NCI-H146 treated with DMSO at 0.1 percent for 48 hours (cell line): ENCODE results near the gene ATXN1L.
A peak's percentile ranks its signal among the peaks of the same experiment; 100 is the strongest.
"Not testable (repeated sequence)": the region's sequence is repeated elsewhere in the genome, so short reads cannot be mapped to it uniquely, and the experiment has no call there.

Experiments used
- DNase-seq: peaks from one replicate; lab custom pipeline; 2025; ENCODE audit not compliant: unreplicated experiment; lab: John Stamatoyannopoulos, UW

Gene ATXN1L

GRCh38 chr16:71851746-71852145 lies 6.0 kb downstream of the ATXN1L start:
- DNase-seq, result no peak

- no peak for DNase-seq
These were observed 6.4 kb downstream of the ATXN1L start for GRCh38 chr16:71852158-71852557.

GRCh38 chr16:71852561-71852960 lies 6.8 kb downstream of the ATXN1L start:
- DNase-seq, result no peak

DNA sequence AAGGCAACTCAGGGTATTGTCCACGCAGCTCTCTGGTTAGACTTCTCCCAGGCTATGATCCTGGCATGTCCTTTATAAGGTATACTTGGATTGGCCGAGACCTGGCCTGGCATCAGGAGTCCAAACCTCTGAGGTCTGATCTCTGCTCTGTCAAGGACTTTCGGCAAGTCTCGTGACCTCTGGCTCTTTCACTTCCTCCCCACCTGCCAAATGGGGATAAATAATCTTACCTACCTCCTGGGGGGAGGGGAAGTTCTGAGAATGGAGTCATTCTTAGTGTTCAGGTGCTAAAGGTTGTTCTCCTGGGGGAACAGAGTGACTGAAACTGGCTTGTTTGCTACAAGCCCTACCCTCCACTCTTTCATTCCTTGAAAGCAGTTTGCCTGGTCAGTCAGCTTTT lies 7.6 kb downstream of the ATXN1L start:
- DNase-seq, result no peak

DNA sequence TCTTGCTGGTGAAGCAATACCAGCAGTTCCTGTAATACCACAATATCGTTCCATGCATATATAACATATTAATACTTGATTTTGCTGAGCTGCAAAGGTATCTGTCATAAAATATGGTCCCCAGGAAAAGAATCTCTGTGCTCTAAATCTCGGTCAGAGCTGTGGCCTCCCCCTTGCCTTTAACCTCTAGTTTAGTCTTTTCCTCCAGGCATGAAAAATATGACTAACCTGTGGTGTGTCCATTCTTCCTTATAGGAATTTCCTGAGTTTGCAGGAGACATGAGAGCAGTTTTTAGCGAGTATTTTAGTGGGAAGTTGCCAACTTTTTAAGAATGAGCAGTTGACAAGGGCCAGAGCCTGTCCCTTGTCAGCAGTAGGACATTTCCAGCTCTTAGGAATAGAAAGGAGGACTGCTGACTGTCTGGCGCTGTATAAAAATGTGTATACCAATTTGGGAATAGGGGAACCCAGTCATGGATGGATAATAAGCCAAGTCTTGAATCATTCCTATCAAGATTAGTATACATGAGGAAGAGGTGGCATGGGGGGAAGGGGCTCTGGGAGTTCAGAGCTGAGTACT lies 8.7 kb downstream of the ATXN1L start:
- DNase-seq, result no peak

- no peak for DNase-seq
These were observed 10.3 kb downstream of the ATXN1L start for GRCh38 chr16:71855937-71856662.

GRCh38 chr16:71859762-71860521 lies 14.2 kb downstream of the ATXN1L start:
- no peak for DNase-seq

GRCh38 chr16:71863995-71864394 lies 18.2 kb downstream of the ATXN1L start:
- DNase-seq, result no peak

GRCh38 chr16:71865173-71865863 lies 19.5 kb downstream of the ATXN1L start:
- DNase-seq, result no peak

- not testable (repeated sequence) for DNase-seq
These were observed 21.4 kb downstream of the ATXN1L start for GRCh38 chr16:71867175-71867574.

DNA sequence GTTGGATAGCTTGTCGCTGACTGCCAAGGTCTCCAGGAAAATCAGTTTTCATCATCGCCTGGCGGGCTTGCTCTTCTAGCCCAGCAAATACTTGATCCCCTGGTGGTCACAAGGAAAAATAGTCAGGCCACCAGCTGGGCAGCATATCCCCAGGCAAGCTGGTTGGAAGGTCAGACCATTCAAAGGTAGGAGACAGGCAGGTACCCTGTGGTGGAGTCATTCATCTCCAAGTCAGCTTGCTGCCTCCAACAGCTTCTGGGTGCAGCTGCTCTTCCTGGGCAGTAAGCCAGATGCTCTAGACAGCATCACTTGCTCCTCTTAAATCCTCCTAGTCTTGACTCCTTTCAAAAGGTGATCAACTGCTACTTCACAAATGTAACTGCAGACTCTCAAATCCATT lies 22.2 kb downstream of the ATXN1L start:
- peak; percentile 86 for DNase-seq

DNA sequence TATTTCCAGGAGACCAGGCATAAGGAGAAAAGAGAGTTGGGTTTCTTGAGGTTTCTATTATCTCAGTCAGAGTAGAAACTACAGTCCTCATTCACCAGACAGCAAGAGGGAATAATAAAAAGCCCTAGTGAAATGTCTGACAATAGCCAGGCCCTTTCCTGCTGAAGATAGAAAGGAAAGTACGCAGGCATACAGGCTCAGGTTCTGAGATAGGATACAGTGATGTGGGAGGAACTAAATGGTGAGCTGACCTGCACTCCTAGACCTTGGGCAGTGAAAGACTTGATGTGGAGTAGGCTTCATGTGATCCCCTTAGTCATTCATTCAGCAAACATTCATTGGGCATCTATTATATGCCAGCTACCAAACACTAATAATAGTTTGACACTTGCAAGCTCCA lies 23.3 kb downstream of the ATXN1L start:
- no peak for DNase-seq

DNA sequence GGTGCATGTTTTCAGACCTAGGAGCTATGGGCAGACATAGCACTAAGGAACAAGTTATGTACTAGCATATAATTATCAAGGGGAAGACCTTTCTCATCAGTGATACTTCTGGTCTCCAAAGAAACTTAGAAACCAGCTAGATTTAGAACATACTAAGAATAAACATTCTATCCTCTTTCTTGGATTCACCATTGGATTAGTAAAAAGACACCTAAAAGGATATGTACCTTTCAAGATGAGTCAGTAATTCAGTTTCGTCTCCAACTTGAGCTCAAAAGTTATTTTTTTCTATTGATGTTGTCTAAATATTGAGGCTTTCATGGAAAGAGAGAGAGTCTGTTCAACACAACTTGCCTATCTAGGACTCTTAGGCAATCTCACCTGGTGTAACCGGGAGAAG lies 25.0 kb downstream of the ATXN1L start:
- no peak for DNase-seq

DNA sequence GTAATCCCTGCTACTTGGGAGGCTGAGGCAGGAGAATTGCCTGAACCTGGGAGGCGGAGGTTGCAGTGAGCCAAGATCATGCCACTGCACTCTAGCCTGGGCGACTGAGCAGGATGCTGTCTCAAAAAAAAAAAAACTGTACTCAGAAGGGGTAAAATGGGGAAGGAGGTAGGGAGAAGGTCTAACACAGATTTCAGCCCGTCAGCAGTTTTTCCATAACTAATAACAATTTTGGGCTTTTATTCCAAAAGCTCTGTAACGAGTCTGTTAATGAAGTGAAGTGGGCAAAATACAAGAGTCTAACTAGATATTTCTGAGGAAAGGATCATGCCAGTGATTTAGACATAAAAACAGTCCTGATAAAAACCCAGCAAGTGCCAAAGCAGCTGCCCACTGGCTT lies 27.4 kb downstream of the ATXN1L start:
- DNase-seq, result no peak

DNA sequence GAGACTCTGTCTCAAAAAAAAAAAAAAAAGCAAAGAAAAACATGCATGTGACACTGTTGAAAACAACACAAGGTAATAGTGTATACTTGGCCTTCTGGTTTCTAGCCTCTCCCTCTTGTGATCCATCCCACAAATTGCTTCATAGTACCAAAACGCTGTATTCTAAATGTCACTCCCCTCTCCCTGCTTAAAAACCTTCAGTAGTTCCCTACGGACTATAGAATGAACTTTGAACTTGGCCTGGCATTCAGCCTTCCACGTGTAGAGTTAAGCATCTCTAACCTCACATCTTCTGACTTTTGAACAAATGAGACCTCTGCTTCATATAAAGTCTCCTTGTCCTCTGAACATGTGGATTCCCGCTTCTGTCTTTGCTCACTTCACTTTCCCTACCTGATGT lies 33.1 kb downstream of the ATXN1L start:
- no peak for DNase-seq

GRCh38 chr16:71880176-71880575 lies 34.4 kb downstream of the ATXN1L start:
- no peak for DNase-seq

- peak; percentile 28 for DNase-seq
These were observed 36.9 kb downstream of the ATXN1L start for GRCh38 chr16:71882505-71883167.

DNA sequence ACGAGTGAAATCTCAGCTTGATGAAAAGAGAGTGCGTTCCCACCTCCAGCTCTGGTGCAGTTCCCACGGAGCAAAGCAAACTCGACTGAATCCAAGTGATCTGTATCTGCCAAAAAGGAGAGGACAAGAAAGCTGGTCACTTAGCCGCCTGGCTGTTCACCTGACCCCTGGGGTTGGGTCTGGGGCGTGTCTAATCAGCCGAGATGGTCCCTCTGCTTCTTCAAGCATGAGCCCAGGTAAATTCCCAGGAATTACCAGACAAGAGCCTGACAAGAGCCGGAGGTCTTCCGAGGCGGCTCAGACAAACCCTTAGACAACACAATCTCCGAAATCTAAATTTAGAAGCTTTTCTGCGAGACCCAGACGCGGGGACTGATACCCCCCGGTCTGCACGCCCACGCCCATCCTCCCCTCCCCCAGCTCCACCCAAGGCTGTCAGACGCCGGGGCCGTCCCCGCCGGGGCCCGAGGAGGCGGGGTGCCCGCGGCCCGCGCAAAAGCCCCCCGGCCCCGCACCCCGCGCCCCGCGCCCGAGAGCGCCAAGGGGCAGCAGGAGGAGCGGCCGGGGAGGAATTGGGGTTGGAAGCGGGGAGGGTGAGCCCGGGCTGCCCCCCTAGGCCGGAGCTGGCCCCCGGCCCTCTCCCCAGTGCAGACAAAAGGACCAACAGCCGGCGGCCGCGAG lies 37.5 kb downstream of the ATXN1L start:
- peak; percentile 15 for DNase-seq

DNA sequence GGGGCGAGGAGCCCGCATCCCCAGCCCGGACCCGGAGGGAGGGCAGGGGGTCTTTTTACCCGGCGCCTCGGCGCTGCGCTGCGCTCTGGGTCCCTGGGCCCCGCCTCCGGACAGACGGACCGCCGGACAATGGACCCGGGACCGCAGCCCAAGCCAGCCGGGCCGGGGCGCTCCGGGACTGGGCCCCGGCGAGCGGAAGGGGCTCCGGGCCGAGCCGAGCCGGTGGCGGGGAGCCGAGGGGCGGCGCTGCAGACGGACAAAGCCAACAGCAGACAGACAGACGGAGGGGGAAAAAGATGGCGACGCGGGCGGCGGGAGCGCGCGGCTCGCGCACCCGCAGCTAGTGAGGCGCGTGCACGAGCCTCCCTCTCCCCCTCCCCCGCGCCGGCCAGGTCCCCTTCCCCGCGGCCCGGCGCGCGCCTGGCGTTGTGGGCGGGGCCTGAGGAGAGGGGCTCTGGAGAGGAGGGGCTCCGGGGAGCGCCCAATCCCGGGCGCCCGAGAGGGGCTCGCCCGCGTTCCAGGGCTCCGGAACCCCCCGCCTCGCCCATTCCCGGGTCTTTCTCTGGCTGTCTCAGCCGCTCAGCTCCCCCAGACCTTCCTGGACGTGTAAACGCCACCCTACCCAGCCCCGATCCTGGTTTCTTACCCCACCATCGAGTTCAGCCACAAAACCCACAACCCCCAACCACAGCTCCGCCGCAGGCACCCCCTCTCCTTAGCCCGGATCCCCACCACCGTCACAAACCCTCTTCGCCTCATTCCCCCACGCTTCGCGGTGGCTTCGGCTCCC lies 38.3 kb downstream of the ATXN1L start, which contains the start of gene ZNF821:
Gene ZNF821, minus strand, starts transcription at position 334 of the 790 bp plus-strand sequence. CDS start 4,236 bp downstream, outside the sequence.
- DNase-seq, result peak; percentile 28

- no peak for DNase-seq
These were observed 39.5 kb downstream of the ATXN1L start for GRCh38 chr16:71885261-71885650.
